HG02763 (cell line): ENCODE data around the gene MAP3K15.

Experiments used
- ATAC-seq: cut with Tn5 transposase; IDR thresholded peaks from one replicate; pipeline ENCODE4 v1.9.1; 2021; ENCODE audit warnings: mild to moderate bottlenecking, moderate library complexity; ENCODE audit not compliant: unreplicated experiment

The MAP3K15 gene

GRCh38 chrX:19347916-19348315, 167.4 kb downstream of the MAP3K15 start:
- ATAC-seq: no peak

- ATAC-seq: no peak
These were observed 170.6 kb downstream of the MAP3K15 start for GRCh38 chrX:19344661-19345060.

GRCh38 chrX:19343535-19344408, 171.5 kb downstream of the MAP3K15 start, which contains the start of gene PDHA1:
Gene PDHA1, plus strand, starts transcription at chrX:19343927. Its CDS starts 111 bp downstream, at chrX:19344038.
- ATAC-seq: peak; percentile 97

GRCh38 chrX:19343085-19343534, 172.2 kb downstream of the MAP3K15 start:
- no peak for ATAC-seq

GRCh38 chrX:19342331-19342906, 172.9 kb downstream of the MAP3K15 start:
- no peak for ATAC-seq

- no peak for ATAC-seq
These were observed 180.2 kb downstream of the MAP3K15 start for GRCh38 chrX:19334945-19335626.

- ATAC-seq: no peak
These were observed 182.3 kb downstream of the MAP3K15 start for GRCh38 chrX:19332983-19333382.

GRCh38 chrX:19331831-19332230, 183.5 kb downstream of the MAP3K15 start:
- ATAC-seq: no peak

- ATAC-seq: no peak
These were observed 188.7 kb downstream of the MAP3K15 start for GRCh38 chrX:19326567-19326966.
